ENCODE results near the gene CAPS2. TPM values are rescaled to one million over a fixed set of nuclear protein-coding genes. Genes with fewer than 3 reads are reported as not detected.

CAPS2 gene
- total and polyA plus RNA-seq, 9 of the 15 experiments (the other 6 are each of a cell fraction or from before 2014, with no cell fraction given): 0.10 to 0.82 (median 0.47) TPM; not detected in 1

DNA sequence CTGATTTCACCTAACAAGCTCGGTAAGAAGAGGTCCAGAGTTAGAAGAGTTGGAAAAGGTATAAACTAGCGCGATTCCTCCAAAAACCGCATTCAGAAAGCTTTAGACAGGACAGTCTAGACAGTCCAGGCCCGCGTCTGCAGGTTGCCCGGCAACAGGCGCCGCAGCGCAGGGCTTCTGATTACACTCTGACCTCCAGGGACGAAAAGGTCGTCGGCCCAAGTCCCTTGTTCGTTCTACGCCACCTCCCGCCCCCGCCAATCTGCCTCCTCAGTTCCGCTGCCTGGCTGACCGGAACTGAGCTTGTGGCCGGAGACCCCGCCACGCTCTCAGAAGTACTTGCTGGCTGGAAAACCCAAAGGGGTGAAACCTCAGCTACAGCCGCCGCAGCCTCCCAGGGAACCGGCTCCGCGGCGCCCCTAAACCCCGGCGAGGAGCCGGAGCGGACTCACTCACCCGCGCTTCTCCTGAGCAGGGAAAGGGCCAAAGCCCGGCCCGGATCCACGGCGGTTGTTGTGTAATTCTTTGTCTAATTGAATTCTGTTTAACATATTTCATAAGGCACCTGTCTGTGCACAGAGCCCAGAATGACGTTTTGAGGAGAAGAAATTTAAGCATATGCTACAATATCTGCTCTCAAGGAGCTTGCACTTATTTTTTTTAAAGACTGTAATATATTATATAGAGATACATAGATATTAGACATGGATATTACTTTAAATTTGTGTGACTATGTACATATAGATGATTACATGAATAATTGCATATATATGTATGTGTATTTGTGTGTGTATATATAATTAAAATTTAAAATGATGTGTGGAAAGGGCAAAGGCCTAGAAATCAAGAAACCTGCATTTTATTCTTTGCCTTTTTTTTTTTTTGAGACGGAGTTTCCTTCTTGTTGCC is at the start of gene CAPS2 (continued):
- TF ChIP-seq, protein P1, sequence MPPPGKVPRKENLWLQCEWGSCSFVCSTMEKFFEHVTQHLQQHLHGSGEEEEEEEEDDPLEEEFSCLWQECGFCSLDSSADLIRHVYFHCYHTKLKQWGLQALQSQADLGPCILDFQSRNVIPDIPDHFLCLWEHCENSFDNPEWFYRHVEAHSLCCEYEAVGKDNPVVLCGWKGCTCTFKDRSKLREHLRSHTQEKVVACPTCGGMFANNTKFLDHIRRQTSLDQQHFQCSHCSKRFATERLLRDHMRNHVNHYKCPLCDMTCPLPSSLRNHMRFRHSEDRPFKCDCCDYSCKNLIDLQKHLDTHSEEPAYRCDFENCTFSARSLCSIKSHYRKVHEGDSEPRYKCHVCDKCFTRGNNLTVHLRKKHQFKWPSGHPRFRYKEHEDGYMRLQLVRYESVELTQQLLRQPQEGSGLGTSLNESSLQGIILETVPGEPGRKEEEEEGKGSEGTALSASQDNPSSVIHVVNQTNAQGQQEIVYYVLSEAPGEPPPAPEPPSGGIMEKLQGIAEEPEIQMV (tag; conservative IDR thresholded peaks at IDR 0.05; ENCODE audit: low read depth): no peak
- TF ChIP-seq, protein P2, sequence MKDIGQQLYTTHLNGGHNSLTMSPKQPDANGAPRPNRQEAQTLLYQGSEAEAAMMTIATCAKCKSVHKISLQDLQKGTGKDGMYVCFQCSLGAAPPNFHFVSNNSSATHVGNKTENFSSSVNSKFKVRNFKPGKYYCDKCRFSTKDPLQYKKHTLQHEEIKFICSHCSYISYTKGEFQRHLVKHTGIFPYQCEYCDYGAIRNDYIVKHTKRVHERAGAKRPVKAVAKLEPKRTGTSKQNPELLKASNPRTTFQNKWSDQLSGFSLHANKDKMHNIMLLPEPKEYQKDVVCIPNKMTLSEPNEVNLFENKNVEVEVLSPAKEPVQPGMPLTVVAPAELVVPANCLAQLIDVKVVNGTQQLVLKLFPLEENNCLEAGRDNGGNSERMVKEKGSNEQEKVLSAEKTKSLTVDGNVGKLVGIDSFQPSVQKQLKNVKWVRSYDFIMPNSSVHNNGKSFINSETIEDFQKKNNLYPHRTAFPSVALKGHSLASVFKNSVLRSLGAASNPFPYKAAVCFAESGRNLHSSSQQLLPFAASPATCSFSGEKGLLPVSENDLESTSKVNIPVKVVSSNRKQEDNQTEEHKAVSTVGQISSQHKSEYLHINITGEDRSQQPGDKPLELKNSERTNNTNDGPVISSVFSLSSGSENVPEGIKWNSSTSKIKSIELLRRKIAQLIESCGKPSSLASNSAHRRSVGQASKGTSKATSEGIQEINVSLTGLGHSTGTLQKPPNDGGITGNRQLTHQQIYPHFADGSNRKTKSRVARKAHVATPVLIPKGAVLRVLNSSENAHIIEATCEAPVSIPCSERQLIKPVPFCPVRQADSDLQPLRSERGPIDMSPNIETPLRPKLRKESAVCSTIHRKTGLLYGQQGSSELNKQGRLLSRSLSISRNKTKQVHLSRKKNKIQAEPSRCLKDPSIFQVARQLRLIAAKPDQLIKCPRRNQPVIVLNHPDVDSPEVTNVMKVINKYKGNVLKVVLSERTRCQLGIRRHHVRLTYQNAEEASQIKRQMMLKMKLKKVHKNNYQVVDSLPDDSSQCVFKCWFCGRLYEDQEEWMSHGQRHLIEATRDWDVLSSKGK (CRISPR knock-in tag; IDR thresholded peaks at IDR 0.05): no peak
- TF ChIP-seq PTBP1 (IDR thresholded peaks at IDR 0.05; ENCODE audit: low read depth, low read length) (no peak), C11orf30 (IDR thresholded peaks at IDR 0.05; ENCODE audit: low read depth) (no peak), ILF3 (IDR thresholded peaks at IDR 0.05; ENCODE audit: borderline replicate concordance) (no peak), PCBP1 (IDR thresholded peaks at IDR 0.05; ENCODE audit: low read depth, low read length, poor library complexity, severe bottlenecking) (no peak), NFIC (IDR thresholded peaks at IDR 0.05) (no peak), RAD21 (CRISPR knock-in tag; conservative IDR thresholded peaks at IDR 0.05 in 1 of 2, IDR thresholded peaks at IDR 0.05 in 1 of 2) (0 out of 4 replicates have a peak, but pooled peaks of 1 of the 2 experiments have one; percentile 10), CBFA2T2 (conservative IDR thresholded peaks at IDR 0.05) (no peak), BRD9 (IDR thresholded peaks at IDR 0.05; ENCODE audit: low read depth, partially characterized antibody) (no peak), HDAC3 (IDR thresholded peaks at IDR 0.05; ENCODE audit: borderline replicate concordance, partially characterized antibody) (peak; percentile 94), NFRKB (IDR thresholded peaks at IDR 0.05; ENCODE audit: low read depth) (no peak), ZSCAN29 (IDR thresholded peaks at IDR 0.05) (peak; percentile 58), ZNF3 (CRISPR knock-in tag; IDR thresholded peaks at IDR 0.05) (no peak), POLR3A (IDR thresholded peaks at IDR 0.05; ENCODE audit: borderline replicate concordance, extremely low read depth, insufficient read depth, insufficient read length) (no peak)
- TF ChIP-seq, protein P3, sequence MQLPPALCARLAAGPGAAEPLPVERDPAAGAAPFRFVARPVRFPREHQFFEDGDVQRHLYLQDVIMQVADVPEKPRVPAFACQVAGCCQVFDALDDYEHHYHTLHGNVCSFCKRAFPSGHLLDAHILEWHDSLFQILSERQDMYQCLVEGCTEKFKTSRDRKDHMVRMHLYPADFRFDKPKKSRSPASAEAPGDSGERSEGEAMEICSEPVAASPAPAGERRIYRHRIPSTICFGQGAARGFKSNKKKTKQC (CRISPR knock-in tag; IDR thresholded peaks at IDR 0.05): 0 out of 2 replicates have a peak, but pooled peaks have one; percentile 34
- TF ChIP-seq, protein P4, sequence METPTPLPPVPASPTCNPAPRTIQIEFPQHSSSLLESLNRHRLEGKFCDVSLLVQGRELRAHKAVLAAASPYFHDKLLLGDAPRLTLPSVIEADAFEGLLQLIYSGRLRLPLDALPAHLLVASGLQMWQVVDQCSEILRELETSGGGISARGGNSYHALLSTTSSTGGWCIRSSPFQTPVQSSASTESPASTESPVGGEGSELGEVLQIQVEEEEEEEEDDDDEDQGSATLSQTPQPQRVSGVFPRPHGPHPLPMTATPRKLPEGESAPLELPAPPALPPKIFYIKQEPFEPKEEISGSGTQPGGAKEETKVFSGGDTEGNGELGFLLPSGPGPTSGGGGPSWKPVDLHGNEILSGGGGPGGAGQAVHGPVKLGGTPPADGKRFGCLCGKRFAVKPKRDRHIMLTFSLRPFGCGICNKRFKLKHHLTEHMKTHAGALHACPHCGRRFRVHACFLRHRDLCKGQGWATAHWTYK (CRISPR knock-in tag; IDR thresholded peaks at IDR 0.05): no peak
- TF ChIP-seq, protein P5, sequence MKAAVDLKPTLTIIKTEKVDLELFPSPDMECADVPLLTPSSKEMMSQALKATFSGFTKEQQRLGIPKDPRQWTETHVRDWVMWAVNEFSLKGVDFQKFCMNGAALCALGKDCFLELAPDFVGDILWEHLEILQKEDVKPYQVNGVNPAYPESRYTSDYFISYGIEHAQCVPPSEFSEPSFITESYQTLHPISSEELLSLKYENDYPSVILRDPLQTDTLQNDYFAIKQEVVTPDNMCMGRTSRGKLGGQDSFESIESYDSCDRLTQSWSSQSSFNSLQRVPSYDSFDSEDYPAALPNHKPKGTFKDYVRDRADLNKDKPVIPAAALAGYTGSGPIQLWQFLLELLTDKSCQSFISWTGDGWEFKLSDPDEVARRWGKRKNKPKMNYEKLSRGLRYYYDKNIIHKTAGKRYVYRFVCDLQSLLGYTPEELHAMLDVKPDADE (conservative IDR thresholded peaks at IDR 0.05; ENCODE audit: control insufficient read depth, low read depth, low read length): 0 out of 2 replicates have a peak, but pooled peaks have one; percentile 58
